ENCODE measurements around the gene LDB3.

- TF ChIP-seq POLR2A (IDR thresholded peaks at IDR 0.05) (no peak), CTCF (IDR thresholded peaks at IDR 0.05) (no peak)
Measured at GRCh38 chr10:86687750-86688149, 19.4 kb downstream of the LDB3 start.
